Measurements from ENCODE around the gene ZDHHC11.
"Not testable (repeated sequence)": the region's sequence is repeated elsewhere in the genome, so short reads cannot be mapped to it uniquely, and the experiment has no call there.

The ZDHHC11 gene

DNA sequence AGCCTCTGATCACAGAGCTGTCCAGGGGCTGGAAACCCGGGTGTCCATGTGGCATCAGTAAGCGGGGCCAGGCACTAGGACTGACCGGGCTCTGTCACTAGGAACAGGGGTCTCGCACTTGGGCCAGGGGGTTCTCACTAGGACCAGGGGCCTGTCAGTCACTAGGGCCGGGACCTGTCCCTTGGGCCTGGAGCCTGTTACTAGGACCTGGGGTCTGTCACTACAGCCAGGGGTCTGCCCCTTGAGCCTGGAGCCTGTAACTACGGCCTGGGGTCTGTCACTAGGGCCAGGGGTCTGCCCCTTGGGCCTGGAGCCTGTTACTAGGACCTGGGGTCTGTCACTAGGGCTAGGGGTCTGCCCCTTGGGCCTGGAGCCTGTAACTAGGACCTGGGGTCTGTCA, 76.5 kb downstream of the ZDHHC11 start:
- DNase-seq: not testable (repeated sequence)

DNA sequence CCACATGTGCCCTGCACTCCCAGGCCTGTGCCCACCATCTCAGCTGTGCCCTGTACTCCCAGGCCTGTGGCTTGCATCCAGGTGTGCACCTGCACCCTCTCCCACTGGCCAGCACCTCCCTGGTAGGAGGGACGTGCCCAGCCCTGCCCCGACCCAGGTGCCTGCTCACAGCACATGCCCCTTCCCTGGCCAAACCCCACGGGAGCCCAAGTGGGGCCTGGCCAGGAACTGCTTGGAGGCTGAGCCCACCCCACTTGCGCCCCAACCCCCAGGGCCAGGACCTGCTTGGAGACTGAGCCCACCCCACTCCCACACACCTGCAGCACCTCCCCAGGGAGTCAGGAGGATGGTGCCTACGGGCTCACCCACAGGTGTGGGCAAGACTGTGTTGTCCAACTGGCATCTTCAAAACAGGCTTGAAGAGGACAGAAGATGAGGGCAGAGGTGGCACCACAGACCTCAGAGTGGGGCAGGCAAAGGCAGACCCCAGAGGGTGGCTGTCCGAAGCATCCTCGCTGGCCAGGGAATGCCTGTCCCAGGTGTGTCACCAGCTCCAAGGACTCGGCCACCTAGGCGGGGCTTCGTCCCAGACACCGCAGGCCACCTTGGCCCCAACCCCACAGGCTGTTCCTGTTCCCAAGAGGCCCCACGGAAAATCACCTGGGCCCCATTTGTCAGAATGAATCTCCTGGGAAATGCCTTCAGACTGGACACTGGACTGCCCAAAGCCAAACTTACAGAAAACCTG, 77.1 kb downstream of the ZDHHC11 start:
- DNase-seq: no peak

DNA sequence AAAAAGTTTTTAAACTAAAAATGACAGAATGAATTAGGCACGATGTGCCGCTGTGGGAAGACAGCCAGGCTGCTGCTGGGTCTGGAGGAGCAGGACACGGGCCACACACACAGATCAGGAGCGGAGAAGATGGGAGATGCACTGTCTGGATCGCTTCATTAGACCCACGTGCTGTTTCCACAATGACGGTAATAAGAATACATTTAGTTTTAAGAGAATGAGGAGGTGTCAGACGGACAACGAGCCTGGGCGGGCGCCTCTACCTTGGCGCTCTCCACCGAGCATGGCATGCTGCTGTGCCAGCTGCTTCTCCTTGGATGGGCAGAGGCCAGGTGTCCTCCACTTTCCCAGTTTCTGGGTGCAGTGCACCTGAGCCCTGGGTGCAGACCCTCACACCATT, 77.9 kb downstream of the ZDHHC11 start:
- not testable (repeated sequence) for DNase-seq

DNA sequence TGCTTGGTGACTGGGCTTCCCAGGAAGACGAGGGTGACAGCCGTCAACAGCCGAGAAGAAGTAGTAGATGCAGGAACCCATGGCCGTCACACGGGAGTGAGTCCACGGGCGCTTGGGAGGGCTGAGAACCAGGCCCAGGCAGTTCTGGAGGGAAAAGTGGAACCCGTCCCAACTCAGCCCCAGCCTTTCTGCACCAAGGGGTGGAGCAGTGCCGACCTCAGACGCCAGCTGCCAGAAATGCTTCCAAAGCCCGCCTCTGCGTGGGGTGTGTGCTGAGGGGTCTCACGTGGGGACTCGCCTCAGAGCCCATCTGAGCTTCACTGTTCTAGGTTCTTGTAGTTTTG, 78.3 kb downstream of the ZDHHC11 start:
- not testable (repeated sequence) for DNase-seq

DNA sequence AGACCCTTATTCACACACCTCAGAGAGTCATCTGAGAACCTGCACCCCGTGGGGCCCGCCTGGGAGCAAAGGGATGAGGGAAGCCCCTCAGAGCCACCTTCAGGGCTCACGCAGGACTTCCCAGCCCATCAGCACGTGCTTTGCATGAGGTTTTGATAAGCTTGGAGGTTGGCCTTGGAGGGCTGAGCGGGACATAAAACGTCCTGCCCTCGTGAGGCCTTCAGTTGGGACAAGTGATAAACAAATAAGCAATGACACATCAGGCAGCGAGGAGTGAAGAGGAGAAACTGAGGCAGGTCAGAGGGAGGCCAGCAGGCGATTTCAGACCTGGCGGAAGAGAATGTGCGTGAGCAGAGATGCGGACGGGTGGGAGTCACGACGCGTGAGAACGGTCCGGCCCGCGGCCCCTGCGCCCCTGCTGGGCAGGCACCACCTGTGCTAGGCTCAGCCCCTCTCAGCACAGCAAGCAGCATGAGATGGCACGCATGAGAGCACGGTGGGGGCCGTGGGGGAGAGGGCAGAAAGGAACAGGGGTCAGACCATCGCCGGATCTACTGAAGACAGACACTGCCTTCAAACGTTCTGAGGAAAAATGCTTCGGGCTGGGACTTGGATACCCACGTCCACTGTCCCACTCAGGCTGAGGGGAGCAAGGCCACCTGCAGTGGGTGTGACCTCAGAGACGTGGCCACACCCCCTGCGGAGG, 78.8 kb downstream of the ZDHHC11 start:
- not testable (repeated sequence) for DNase-seq

DNA sequence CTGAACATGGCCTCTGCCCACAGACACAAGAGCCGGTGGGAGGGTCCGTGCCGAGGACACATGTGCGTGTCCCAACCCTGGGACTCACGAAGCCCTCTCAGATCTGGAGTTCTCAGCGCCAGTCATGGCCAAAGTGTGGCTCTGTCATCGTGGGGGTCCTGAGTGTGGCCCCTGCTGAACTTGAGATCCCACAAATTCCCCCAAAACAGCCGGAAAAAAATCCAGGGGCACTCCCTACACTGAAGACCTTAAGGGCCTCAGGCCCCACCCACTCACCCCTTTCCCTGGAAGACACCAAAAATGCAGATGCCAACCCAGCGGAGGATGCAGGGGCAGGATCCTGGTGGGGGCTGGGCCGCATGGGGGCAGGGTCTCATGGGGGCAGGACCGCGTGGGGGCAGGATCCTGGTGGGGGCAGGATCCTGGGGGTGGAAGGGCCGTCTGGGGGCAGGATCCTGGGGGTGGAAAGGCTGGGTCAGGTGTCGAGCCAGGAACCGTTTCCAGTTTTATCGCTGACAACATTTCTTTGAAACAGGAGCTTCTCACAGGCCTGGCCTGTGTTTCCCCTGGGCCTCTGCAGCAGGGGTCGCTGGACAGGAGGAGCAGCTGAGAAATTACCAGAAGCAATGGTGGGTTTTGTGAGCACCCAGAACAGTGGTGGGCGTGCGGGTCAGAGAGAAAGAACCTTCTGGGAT, 79.6 kb downstream of the ZDHHC11 start:
- DNase-seq: not testable (repeated sequence)

DNA sequence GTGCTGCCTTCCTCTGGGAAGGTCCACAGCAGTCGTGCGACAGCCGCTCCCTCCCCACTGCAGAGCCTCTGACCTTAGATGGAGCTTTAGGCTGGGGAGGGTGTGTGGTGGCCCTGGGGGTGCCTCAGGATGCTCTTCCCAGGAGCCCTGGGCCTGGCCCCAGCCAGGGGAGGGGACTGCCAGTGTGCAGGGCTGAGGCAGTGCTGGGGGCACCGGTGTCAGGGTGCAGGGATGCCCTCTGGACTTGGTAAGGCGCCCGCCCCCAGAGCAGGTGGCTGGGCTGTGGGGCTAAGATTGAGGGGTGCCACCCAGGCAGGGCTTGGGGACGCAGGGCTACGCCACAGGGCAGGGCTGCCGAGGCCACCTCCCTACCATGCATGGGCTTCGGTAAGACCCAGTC, 80.2 kb downstream of the ZDHHC11 start:
- DNase-seq: not testable (repeated sequence)

DNA sequence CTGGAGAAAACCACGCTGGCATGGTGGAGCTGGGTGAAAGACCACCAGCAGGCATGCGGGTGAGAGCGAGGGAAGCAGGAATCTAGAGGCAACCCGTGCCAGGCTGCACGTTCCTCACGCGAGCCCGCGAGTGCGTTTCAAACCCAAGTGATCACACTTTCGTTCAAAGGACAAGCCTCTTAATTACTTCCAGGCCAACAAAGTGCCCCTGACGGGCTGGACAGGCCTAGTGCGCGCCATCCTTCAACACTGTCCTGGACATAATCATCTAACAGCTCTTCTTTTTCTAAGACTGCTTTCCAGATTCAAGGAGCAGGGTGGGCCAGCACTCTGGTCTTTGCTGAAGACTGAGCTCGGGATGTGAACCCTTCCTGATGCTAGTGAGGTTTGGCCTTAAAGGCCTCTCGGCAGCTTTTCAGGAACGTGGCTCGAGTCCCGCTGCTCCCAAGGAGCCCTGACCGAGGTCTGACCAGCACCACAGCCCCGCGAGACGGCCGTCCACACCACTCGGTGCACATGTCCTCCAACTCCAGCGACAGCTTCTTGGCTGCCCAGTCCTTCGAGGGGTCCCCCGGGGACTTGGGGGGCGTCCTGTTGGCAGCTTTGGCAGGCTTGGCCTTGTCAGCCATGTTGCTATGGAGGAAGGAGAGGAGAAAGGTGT, 81.2 kb downstream of the ZDHHC11 start:
- DNase-seq: not testable (repeated sequence)

DNA sequence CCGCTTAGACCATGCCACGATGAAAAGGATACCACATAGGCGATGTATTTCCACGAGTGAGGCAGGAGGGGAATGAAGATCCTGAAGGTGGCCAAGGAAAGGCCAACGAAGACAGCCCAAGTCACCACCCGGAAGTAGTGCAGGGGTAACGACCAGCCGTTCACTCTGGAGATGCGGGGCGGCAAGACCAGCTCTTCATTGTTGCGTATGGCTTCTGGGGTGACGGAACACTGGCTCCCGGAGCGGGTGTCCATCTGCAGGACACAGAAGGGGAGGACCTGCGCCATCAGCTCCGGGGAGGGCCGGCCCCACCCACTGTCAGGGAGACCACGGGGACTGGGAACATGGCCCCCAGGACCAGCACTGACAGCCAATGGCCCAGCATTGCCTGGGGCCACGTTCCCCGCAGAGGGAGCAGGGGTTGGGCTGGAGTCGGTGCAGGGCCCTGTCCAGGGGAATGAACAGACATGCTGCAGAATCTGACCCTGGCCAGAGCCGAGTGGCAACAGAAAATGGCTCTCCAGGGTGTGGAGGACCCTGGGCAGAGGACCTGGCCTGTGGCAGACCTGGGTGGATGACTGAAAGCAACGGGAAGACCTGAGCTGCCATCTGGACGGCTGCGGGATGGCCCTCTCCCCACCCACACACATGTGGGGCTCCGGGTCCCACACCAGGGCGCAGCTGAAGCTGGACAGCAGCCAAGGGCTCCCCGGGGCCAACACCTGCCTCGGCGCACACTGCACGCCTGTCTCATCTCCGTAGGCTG, 83.9 kb downstream of the ZDHHC11 start:
- no peak for DNase-seq

DNA sequence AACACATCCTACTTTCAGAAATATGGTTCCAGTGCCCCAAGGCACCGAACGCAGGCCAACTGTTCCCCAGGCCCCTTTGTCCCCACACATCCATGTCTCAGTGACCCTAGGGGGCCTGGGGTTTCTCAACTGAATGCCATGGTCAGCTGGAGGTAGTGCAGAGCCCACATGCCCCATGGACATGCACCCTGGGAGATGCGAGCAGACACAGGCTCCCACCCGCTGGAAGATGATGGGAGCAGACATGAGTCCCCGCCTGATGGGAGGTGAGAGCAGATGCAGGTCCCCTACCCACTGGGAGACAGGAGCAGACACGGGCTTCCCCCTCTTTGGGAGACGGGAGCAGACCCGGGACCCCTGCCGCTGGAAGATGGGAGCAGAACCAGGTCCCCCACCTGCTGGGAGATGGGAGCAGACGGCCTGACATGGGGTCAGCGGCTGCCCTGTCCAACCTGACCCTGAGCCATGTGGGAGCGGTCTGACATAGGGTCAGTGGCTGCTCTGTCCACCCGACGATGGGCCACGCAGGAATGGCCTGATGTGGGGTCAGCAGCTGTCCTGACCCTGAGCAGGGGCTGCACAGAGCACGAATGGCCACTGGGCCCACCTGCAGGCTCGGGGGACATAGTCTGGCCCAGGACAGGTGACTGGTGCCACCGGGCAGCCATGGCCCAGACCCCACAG, 84.7 kb downstream of the ZDHHC11 start:
- DNase-seq: no peak

DNA sequence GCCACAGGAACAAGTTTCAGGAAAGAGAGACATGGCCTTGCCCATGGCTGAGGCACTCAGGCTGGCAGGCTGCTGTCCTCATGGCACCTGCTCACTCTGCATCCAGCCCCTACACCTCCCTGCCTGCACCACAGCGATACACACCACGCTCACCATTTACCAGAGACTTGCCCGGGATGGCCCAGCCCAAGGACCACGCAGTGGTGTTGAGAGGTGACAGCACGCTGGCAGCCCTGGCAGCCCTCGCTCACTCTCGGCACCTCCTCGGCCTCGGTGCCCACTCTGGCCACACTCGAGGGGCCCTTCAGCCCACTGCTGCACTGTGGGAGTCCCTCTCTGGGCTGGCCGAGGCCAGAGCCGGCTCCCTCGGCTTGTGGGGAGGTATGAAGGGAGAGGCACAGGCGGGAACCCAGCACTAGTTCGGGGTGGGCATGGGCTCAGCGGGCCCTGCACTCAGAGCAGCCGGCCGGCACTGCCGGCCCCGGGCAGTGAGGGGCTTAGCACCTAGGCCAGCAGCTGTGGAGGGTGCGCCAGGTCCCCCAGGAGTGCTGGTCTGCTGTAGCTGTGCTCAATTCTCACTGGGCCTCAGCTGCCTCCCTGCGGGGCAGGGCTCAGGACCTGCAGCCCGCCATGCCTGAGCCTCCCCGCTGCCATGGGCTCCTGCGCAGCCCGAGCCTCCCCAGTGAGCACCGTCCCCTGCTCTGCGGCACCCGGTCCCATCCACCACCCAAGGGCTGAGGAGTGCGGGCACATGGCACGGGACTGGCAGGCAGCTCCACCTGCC, 86.6 kb downstream of the ZDHHC11 start:
- DNase-seq: no peak

DNA sequence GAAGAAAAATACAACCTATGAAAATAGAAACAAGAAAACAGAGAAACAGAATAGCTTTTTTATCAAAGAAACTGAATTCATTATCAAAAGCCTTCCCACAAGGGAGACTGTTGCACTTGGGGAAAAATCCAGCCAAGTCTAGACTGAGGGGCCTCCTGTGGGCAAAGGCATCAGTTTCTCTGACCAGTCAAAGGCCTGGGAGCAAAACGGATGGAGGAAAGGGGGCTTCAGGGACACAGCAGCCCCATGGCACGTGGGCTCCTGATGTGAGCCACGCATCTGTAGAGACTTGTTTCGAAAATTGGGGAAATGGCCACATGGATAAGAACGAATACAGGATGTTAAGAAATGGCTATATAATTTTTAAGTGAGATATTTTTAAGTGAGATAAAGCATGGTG, 87.4 kb downstream of the ZDHHC11 start:
- no peak for DNase-seq

DNA sequence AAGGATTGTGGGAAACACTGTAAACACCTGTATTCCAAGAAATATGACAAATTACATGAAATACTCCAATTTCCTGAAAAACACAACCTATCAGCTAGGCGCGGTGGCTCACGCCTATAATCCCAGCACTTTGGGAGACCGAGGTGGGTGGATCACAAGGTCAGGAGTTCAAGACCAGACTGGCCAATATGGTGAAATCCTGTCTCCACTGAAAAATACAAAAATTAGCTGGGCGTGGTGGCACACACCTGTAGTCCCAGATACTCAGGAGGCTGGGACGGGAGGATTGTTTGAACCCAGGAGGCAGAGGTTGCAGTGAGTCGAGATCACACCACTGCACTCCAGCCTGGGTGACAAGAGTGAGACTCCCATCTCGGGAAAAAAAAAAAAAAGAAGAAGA, 87.8 kb downstream of the ZDHHC11 start:
- not testable (repeated sequence) for DNase-seq

DNA sequence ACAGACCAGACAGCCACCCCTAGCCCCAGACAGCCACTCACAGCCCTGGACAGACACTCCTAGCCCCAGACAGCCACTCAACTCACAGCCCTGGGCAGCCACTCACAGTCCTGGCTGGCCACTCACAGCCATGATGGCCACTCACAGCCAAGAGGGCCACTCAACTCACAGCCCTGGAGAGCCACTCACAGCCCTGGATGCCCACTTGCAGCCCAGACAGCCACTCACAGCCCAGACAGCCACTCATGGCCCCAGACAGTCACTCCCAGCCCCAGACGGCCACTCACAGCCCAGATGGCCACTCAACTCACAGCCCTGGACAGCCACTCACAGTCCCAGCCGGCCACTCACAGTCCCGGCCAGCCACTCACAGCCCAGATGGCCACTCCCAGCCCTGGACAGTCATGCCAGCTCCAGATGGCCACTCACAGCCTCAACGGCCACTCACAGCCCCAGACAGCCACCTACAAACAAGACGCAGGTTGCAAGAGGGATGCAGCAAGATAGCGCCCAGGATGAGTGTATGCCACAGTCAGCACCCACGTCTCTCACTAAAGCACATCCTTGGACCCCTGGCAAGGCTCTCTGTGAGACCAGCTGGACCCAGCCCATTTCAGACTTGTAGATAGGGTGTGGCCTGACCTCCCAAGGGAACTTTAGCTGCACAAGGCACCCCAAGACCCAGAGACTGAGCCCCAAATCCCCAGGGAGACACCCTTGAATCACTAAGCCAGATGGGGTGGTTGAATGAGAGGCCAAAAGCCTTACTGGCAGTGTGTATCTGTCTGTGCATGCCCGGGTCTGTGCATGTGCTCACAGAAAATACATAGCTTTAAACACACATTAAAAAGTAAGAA, 88.7 kb downstream of the ZDHHC11 start:
- no peak for DNase-seq

DNA sequence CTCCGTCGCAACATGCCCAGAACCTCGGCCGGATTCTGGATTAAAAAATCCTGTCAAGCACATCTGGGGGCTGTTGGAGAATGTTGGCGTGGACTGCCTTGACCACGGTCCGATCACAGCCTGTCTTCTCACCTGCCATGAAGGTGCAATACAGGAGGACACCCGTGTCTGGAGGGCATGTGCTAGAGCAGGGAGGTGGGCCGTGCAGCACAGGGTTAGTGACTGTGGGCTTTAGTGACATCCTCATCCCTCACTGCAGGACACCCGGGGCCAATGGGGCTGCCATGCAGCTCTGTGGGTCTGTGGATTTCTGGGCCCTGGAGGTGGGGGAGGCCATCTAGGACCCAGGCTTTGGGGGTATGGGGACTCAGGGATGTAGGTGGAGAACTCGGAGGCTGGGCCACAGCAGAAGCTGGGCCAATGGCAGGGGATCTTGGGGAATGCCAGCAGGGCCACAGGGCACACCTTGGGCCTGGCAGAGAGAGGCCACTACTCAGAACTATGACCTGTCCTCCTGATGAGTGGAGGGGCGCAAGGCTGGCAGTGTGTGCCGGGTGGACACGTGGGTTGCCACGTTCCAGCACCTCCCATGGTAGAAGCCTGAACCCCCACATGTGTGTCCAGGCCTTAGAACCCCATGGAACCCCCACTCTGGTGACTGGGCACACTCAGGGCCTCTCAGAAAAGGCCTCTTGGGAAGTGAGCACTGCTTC, 89.6 kb downstream of the ZDHHC11 start:
- no peak for DNase-seq

DNA sequence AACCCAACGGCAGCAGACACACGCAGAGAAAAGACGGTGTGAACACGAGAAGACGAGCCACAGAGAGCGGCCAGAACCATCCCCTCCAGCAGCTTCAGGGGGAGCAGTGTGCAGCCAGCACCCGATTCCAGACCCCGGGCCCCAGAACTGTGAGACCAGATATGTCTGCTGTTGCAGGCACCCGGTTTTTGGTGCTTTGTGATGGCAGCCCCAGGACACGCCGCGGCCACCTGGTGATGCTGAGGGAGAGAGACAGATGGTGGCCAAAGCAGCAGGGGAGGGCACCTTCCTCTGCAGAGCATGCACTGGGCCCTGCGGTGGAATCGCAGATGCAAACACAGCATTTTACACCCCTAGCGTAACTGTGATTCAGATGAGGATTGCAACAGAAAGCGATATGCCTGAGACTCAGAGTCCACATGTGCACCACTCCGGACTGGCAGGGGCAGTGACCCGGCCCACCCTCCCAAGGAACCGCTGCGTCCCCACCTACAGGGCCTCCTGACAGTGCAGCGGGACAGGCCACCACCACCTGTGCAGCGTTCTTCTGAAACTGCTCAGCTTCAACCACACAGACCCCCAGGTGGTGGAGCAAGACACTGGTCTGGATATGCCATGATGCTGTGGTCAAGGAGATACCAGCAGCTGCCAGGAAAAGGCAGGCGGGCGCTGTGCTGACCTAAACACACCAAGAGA, 90.3 kb downstream of the ZDHHC11 start:
- DNase-seq: no peak

DNA sequence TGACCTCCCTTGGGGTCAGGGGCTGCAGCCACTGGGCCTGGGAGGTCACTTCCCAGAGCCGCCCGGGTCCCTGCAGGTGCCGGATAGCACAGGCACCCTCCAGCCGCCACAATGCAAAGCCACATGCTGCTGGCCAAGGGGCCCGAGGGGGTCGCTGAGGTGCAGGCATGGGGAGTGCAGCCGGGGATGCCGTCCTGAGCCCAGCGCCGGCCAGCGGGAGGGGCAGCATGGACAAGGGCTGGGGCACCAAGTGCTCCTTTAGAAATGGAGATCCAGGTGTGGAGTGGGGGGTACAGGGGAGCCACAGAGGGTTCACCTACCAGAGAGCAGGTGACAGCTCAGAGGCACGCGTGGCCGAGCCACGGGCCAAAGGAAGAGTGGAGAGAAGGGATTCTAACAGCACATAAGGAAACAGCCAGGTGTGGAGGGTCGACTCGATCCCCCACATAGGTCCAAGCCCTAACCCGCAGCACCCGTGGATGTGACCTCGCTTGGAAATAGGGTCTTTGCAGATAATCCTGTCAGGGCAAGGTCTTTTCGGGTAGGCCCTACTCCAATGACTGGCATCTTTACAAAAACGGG, 90.9 kb downstream of the ZDHHC11 start:
- no peak for DNase-seq

DNA sequence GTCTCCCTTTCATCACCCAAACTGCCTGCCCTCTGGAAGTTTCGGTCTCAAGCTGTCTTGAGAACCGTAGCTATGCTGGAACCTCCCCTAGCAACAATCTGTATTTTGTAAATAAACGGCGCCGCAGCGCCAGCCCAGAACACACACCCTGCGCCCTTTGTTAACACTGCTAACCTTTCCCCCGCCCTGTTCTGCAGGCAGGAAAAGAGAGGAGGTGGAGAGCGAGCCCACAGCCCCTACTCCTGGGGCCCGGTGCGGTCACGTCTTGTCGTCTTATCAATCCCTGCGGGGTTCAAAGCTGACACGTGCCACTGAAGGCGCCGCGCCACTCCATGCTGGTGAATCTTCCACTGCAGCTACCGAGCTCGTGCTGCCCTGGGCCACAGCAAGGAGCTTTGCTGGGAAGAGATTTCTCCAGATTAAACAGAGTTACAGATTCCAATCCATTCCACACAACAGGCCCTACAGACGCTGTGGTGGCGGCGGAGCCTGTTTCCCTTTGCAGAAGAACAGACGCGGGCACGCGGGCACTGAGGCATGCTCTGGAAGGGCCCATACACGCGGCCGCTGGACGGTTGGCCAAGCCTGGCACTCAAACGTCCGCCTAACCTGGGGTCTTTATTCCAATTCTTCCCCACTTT, 91.6 kb downstream of the ZDHHC11 start:
- no peak for DNase-seq
